Bone marrow (tissue), 2 donors: ENCODE data around the gene TBXA2R.
"Not testable (repeated sequence)": the region's sequence is repeated elsewhere in the genome, so short reads cannot be mapped to it uniquely, and the experiment has no call there.

Experiments
- DNase-seq, 2 donors: peaks; one replicate each; lab custom pipeline; 2025; lab: John Stamatoyannopoulos, UW

TBXA2R gene

DNA sequence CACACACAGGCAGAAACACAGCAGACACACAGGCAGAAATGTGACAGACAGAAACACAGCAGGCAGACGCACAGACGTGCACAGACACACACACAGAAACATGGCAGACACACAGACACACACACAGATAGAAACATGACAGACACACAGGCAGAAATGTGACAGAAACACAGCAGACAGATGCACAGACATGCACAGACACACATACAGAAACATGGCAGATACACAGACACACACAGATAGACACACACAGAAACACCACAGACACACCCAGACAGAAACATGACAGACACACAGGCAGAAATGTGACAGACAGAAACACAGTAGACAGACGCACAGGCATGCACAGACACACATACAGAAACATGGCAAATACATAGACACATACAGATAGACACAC lies 1.3 kb downstream of the TBXA2R start:
- no peak for DNase-seq

DNA sequence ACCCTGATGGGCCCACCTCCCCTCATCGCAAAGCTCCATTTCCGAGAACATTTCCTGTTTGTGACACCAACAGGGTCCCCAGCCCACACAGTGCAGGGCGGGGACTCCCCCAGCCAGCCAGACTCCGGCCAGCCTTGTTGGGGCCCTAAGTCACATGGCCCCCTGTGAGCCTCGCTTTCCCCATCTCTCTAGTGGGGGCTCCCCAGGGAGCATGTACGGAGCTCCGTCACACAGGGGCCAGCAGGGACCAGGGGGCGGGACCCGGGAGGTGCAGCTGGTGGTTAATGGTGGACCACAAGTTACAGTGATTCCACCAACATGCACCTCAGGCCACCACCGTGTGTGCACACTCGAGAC lies 1.7 kb downstream of the TBXA2R start:
- no peak for DNase-seq

DNA sequence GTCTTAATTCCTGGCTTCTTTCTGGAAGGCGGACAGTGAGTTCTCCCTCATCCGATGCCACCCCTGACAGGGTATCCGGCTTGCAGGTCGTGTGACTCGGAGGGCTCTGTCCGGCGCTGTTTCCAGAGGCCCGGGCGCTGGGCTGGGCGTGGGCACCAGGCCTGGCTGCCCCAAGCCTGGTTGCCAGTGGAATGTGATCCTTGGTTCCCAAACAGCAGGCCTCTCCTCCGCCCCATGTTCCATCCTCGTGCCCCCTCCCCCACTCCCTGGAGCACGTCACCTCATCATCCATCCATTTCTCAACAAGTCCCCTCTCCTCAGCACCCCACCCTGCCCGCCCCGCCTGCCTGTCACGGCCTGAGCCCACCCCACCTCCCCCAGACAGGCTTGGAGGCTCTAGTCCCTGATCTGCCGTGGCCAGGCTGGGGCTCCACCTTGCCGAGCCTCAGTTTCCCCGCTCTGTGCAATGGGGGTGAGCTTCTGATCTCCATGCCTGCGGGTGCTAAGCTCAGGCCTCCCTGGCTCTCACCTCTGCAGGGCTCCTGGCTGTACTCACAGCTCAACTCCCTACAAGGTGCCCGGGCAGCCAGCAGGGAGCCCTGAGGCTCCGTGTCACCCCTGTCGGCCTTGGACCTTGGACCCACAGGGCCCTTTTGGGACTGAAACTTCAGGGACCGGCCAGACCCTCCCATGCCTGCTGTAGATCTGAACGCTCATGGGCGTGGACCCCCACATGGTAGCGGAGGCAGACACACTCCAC lies 2.3 kb downstream of the TBXA2R start:
- DNase-seq = no peak

GRCh38 chr19:3603121-3603811 lies 3.4 kb downstream of the TBXA2R start:
- DNase-seq = no peak

- no peak for DNase-seq
These were observed 5.7 kb downstream of the TBXA2R start for GRCh38 chr19:3601021-3601420.

DNA sequence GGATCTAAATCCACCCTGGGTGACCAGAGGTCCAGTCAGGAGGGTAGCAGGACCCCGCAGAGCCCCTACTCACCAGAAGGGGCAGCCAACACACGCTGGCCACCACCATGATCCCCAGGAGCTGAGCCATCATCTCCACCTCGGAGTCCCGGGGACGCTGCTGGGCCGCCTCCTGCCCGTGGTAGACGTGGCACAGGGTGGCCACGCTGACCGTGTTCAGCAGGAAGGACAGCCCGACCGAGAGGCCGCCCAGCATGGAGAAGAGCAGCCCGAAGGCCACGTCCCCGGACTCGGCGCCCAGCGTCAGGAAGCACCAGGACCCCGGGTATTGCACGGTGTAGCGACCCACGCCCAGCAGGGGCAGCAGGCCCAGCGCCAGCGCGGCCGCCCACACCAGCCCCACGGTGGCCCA lies 6.9 kb downstream of the TBXA2R start:
- no peak for DNase-seq

DNA sequence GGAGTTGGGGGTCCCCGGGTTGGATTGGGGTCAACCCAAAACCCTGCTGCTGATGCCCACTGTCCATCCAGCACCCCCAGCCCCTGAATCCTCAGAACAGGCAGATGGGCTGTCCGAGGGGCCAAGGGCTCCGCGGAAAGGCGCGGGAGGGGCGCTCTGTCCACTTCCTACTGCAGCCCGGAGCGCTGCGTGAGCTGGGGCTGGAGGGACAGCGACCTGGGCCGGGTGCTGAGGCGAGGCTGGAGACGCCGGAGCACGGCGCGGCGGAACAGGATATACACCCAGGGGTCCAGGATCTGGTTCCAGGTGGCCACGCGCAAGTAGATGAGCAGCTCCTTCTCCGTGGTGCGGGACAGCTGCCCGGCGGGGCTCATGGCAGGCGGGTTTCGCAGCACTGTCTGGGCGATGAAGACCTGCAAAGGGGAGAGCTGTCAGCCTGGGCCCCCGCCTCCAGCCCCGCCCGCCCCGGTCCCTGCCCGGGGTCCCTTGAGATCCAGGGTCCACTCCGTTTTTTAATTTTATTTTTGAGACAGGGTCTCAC lies 11.1 kb downstream of the TBXA2R start:
- no peak for DNase-seq

DNA sequence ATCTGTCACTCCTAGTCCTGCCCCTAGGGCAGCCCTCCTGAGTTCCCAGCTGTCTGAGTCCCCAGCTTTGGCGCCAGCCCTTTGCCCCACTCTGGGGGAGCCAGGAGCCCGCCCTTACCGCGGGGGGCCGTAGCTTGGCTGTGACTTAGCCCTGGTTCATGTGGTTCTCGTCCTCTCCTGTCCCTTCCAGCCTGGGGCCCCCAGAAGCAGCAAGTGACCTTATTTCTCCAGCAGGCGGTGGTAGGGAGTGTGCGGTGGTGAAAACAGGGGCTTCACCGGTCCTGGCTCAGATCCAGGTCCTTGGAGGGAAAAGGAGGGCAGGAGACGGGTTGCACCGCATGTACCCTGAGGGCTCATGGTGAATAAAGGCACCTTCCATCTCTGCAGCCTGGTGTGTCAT lies 13.5 kb downstream of the TBXA2R start:
- DNase-seq = no peak

DNA sequence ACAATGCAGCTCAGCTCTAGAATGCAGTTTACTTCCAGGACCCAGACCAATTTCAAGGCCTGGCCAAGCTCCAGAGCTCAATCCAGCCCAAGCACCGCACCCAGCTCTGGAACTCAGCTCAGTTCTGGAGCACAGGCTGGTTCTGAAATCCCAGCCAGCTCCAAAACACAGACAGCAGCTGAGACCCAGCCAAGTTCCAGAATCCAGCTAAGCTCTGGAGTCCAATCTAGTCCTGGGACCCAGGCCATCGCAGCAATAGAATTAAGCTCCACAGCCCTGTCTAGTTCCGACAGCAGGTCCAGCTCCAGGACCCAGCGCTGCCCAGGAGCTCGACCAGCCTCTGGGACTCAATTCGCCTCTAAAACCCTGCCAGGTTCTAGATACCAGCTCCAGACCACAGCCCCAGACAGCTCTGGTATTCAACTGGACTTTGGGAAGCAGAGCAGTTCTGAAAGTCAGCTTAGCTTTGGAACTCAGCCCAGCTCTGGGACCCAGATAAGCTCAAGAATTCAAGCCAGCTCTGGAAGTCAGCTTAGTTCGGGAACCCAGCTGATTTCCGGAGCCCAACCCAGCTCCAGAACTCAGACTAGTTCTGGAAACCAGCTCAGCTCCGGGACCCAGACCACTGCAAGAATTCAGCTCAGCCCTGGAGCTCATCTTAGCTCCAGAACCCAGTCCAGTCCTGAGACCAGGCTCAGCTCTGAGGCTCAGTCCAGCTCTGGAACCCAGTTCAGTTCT lies 14.6 kb downstream of the TBXA2R start:
- no peak for DNase-seq

GRCh38 chr19:3590991-3591659 lies 15.6 kb downstream of the TBXA2R start:
- DNase-seq = no peak

DNA sequence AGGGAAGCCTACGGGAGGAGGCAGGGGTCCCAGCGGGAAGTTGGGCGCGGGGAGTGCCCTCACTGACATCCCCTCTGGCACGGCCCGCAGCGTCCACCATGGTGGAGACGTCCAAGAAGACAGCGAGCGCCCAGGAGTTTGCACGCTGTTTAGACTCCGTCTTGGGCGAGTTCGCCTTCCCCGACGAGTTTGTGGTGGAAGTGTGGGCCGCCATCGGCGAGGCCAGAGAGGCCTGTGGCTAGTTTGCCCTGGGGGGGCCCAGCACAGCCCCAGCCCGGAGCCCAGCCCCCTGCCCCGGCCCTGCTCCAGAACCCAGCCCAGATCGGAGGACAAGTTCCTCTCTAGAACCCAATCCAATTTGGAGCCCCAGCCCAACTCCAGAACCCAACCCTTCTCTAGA lies 16.7 kb downstream of the TBXA2R start:
- no peak for DNase-seq

DNA sequence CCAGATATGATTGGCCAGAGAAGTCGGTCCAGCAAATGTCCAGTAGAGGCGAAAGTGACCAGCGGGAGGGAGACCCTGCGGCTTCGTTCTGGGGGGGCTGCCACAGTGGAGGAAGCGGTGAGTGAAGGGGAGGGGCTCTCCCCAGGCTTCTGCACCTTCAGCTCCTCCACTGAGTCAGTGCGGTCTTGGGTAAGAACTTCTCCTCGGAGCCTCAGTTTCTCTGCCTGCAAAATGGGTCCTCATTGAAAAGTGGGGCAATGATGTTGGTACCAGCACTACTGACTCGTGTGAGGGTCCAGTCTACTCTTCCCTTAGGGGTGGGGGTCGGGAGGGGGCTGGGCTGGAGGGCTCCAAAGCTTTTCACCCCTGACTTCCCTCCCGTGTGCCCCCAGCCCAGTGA lies 17.2 kb downstream of the TBXA2R start:
- DNase-seq = no peak

GRCh38 chr19:3586707-3587346 lies 19.8 kb downstream of the TBXA2R start:
- DNase-seq = no peak

- DNase-seq = no peak
These were observed 20.5 kb downstream of the TBXA2R start for GRCh38 chr19:3586127-3586626.

- DNase-seq = no peak
These were observed 21.2 kb downstream of the TBXA2R start, which contains the start of gene GIPC3 for GRCh38 chr19:3585301-3586126. Gene GIPC3 (plus strand): TSS chr19:3585478. CDS start chr19:3585598, 120 bp downstream.

DNA sequence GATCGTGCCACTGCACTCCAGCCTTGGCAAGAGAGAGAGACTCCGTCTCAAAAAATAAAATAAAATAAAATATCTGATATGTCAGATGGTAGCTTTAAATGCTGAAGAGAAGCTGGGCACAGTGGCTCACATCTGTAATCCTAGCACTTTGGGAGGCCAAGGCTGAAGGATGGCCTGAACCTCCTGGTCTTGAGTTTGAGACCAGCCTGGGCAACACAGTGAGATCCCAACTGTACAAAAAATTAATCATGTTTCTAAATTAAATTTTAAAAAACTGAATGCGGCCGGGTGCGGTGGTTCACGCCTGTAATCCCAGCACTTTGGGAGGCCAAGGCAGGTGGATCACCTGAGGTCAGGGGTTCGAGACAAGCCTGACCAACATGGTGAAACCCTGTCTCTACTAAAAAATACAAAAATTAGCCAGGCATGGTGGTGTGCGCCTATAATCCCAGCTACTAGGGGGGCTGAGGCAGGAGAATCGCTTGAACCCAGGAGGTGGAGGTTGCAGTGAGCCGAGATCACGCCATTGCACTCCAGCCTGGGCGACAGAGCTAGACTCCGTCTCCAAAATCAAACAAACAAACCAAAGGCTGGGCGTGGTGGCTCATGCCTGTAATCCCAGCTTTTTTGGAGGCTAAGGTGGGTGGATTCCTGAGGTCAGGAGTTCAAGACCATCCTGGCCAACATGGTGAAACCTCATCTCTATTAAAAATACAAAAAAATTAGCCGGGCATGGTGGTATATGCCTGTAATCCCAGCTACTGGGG lies 22.5 kb downstream of the TBXA2R start:
- DNase-seq = not testable (repeated sequence)

DNA sequence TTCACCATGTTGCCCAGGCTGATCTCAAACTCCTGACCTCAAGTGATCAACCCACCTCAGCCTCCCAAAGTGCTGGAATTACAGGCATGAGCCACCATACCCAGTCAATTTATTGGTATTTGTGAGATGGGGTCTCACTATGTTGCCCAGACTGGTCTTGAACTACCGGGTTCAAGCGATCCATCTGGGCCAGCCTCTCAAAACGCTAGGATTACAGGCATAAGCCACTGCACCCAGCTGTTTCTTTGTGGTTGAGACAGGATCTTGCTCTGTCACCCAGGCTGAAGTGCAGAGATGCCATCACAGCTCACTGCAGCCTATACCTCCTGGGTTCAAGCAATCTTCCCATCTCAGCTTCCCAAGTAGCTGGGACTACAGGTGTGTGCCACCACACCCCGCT lies 24.9 kb downstream of the TBXA2R start:
- not testable (repeated sequence) for DNase-seq

DNA sequence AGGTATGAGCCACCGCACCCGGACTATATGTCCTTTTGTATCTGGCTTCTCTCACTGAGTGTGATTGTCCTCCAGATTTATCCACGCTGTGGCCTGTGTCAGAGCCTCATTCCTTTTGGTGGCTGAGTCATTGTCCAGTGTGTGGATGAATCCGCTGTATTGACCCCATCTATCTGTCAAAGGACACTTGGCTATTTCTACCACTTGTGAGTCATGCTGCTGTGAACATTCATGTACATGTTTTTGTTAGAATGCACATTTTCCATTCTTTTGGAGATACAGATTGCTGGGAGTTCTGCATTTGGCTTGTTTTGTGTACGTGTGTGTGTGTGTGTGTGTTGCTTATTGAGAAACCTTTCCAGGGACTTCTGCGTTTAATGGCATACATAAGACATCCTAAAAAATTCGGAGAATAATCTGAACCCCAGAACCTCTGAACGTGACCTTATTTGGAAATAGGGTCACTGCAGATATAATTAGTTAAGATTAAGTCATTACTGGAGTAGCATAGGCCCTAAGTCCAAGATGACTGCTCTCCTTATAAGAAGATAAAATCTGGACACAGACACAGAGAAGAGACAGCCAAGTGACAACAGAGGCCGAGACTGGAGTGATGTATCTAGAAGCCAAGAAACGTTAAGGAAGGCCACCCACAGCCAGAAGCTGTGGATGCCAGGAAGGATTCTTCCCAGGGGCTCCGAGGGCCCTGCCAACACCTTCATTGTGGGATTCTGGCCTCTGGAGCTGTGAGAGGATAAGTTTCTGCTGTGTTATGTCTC lies 26.3 kb downstream of the TBXA2R start:
- DNase-seq = no peak

DNA sequence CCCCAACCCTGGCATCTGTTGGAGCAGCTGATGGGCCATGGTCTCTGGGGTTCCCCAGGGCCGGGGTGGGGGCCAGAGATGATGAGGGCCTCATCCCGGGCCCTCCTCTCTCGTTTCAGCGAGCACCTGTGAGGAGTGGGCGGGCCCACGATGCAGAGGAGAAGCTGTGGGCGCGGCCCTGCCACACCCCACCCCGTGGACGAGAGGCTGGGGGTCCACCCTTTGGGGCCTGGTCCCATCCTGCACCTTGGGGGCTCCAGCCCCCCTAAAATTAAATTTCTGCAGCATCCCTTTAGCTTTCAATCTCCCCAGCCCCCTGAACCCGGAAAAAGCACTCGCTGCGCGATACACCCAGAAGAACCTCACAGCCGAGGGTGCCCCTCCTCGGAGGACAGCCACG lies 28.3 kb downstream of the TBXA2R start:
- no peak for DNase-seq
